SU-DHL-6 (cell line): ENCODE data around the gene ZRSR2.

Experiments
- H2AFZ ChIP-seq: fragments of 200-600 bp; sonication (generic); 2 replicates; pipeline ENCODE4 v1.6.1; 2014; ENCODE audit warnings: low read depth, mild to moderate bottlenecking, moderate library complexity, mixed read lengths, antibody characterized with exemption, low read length; ENCODE audit not compliant: severe bottlenecking
- H3F3A ChIP-seq: fragments of 200-600 bp; shearing (Covaris generic); 2 replicates; pipeline ENCODE4 v1.6.0; 2016; ENCODE audit warnings: antibody characterized with exemption, mild to moderate bottlenecking; ENCODE audit not compliant: insufficient read depth
- H3K27ac ChIP-seq: fragments of 200-600 bp; sonication (generic); 2 replicates; pipeline ENCODE4 v1.5.1; 2016; ENCODE audit warnings: low read depth, mild to moderate bottlenecking, low read length, moderate library complexity, mixed read lengths
- H3K27me3 ChIP-seq: fragments of 200-600 bp; sonication (generic), shearing (Covaris generic); 2 replicates; pipeline ENCODE4 v1.6.0; 2014; ENCODE audit warnings: mild to moderate bottlenecking, low read length
- H3K36me3 ChIP-seq: fragments of 200-600 bp; sonication (generic); 2 replicates; pipeline ENCODE4 v1.6.1; 2014; ENCODE audit warnings: mild to moderate bottlenecking, low read length, mixed read lengths
- H3K4me2 ChIP-seq: fragments of 300-600, 200-600 bp; shearing (Covaris generic), sonication (generic); 2 replicates; pipeline ENCODE4 v1.6.0; 2014; ENCODE audit warnings: low read length, low read depth, mild to moderate bottlenecking; ENCODE audit not compliant: poor library complexity, severe bottlenecking
- H3K4me3 ChIP-seq: fragments of 200-600 bp; sonication (generic); 2 replicates; pipeline ENCODE4 v1.5.1; 2014; ENCODE audit warnings: antibody characterized with exemption, low read length, mild to moderate bottlenecking, mixed read lengths; ENCODE audit not compliant: insufficient read depth, poor library complexity, severe bottlenecking
- H3K79me2 ChIP-seq: fragments of 200-600 bp; sonication (generic); 2 replicates; pipeline ENCODE4 v1.6.1; 2014; ENCODE audit warnings: mild to moderate bottlenecking, low read length, moderate library complexity; ENCODE audit not compliant: insufficient read depth
- H3K9ac ChIP-seq: fragments of 200-600 bp; sonication (generic); 2 replicates; pipeline ENCODE4 v1.7.0; 2014; ENCODE audit warnings: mild to moderate bottlenecking, low read length
- H3K9me2 ChIP-seq: fragments of 200-600 bp; sonication (generic); replicated peaks from 2 replicates; pipeline ENCODE4 v1.6.1; 2014; ENCODE audit warnings: low read length; ENCODE audit not compliant: insufficient read depth
- H3K9me3 ChIP-seq: fragments of 200-600 bp; sonication (generic); 2 replicates; pipeline ENCODE4 v1.6.1; 2014; ENCODE audit warnings: low read length, mixed read lengths; ENCODE audit not compliant: insufficient read depth
- H4K20me1 ChIP-seq: fragments of 200-600 bp; sonication (generic); 2 replicates; pipeline ENCODE4 v1.6.1; 2014; ENCODE audit warnings: low read depth, mild to moderate bottlenecking, antibody characterized with exemption, low read length, moderate library complexity, mixed read lengths
- EZH2phosphoT487 ChIP-seq: fragments of 200-600 bp; sonication (generic), shearing (Covaris generic); conservative IDR thresholded peaks from 2 replicates; pipeline ENCODE4 v1.6.1; 2018; ENCODE audit warnings: mild to moderate bottlenecking, antibody characterized with exemption, low read length, moderate library complexity, mixed read lengths
- TF ChIP-seq, protein P1 (sequence below): fragments of 200-600 bp; sonication (generic); IDR thresholded peaks from one replicate; pipeline ENCODE4 v1.5.1; 2017; ENCODE audit warnings: antibody characterized with exemption, mild to moderate bottlenecking, low read length, moderate library complexity; ENCODE audit not compliant: insufficient read depth, poor library complexity, severe bottlenecking

The ZRSR2 gene

DNA sequence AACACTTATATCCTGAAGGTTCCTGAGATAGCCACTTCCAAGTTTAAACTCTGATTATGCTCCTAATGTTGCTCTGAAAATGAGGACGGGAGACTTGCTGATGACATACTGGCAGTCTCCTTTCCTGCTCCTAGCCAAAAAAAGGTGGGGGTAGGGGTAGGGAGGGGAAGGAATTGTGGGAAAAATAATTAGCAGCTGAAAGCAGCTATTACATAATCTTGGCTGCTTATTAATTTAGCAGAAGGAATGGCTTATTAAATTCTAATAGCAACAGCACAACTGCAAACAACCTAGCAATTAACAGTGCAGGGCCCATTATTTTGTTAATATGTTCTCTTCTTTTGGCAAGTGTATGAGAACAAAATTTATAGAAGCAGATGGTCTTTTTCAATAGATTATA lies 66.4 kb downstream of the ZRSR2 start:
- Histone ChIP-seq H3K9me2 (no peaks in the 10 kb centered on the region), H3K79me2 (peaks cover 20% of the 10 kb centered on the region), H3K27me3 (no peaks in the 10 kb centered on the region), H3K36me3 (0 out of 2 replicates have a peak, but pooled peaks cover under 1% of the 10 kb centered on the region), H2AFZ (peak overlapping the region; percentile 99), H3K4me2 (peak overlapping the region; percentile 98), H3K9me3 (no peaks in the 10 kb centered on the region), H4K20me1 (no peaks in the 10 kb centered on the region), H3K27ac (peak overlapping the region; percentile 95), H3F3A (peaks cover 15% of the 10 kb centered on the region), H3K9ac (peak overlapping the region; percentile 92), H3K4me3 (peak overlapping the region; percentile 55)
- TF ChIP-seq EZH2phosphoT487, result no peak
- TF ChIP-seq, protein P1, sequence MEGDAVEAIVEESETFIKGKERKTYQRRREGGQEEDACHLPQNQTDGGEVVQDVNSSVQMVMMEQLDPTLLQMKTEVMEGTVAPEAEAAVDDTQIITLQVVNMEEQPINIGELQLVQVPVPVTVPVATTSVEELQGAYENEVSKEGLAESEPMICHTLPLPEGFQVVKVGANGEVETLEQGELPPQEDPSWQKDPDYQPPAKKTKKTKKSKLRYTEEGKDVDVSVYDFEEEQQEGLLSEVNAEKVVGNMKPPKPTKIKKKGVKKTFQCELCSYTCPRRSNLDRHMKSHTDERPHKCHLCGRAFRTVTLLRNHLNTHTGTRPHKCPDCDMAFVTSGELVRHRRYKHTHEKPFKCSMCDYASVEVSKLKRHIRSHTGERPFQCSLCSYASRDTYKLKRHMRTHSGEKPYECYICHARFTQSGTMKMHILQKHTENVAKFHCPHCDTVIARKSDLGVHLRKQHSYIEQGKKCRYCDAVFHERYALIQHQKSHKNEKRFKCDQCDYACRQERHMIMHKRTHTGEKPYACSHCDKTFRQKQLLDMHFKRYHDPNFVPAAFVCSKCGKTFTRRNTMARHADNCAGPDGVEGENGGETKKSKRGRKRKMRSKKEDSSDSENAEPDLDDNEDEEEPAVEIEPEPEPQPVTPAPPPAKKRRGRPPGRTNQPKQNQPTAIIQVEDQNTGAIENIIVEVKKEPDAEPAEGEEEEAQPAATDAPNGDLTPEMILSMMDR, result no peak

DNA sequence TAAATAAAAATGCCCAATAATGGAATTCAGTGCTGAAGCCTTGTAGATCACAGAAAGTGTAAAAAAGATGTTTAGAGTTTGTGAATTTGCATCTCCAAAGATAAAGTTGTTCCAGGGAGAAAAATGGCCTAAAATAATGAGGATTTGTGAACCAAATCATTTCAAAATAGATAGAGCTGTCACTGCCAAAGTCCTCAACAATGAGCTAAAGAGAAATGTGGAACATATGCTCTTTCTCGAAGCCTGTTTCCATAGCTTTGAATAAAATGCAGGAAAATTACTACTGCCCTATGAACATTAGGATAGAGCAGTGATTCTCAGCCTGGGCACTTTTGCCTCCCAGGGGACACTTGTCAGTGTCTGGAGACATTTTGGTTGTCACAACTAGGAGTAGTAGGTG lies 67.8 kb downstream of the ZRSR2 start:
- Histone ChIP-seq H3K9ac (no peak overlapping the region), H3K36me3 (no peaks in the 10 kb centered on the region), H3K79me2 (peaks cover 11% of the 10 kb centered on the region), H3K4me2 (no peak overlapping the region), H3K9me2 (no peaks in the 10 kb centered on the region), H3K27me3 (no peaks in the 10 kb centered on the region), H3K9me3 (no peaks in the 10 kb centered on the region), H3K27ac (no peak overlapping the region), H3F3A (peaks cover 15% of the 10 kb centered on the region), H3K4me3 (no peak overlapping the region), H2AFZ (no peak overlapping the region), H4K20me1 (no peaks in the 10 kb centered on the region)
- TF ChIP-seq, protein P1, result no peak
- no peak for TF ChIP-seq EZH2phosphoT487

DNA sequence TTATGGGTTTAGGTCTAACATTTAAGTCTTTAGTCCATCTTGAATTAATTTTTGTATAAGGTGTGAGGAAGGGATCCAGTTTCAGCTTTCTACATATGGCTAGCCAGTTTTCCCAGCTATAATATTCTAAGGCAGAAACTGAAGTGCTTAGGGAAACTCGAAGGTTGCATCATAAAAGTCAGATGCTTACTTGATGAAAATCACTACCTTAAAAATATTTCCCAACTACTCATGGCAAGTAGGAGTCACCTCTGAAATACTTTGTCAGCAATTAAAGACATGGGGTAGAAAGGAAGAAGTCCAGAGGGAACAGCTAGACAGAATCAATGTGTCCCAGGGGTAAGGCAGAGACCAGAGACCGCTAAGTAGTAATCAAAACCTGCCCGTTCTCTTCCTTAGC lies 70.6 kb downstream of the ZRSR2 start:
- no peak overlapping the region for H2AFZ ChIP-seq
- no peaks in the 10 kb centered on the region for H3K9me2 ChIP-seq
- H3K4me3 ChIP-seq, result no peak overlapping the region
- no peaks in the 10 kb centered on the region for H3K27me3 ChIP-seq
- no peaks in the 10 kb centered on the region for H4K20me1 ChIP-seq
- H3K27ac ChIP-seq, result no peak overlapping the region
- H3F3A ChIP-seq, result peaks cover 5% of the 10 kb centered on the region; the same call in 1 of the 2 replicates
- no peaks in the 10 kb centered on the region for H3K9me3 ChIP-seq
- H3K4me2 ChIP-seq, result no peak overlapping the region
- no peaks in the 10 kb centered on the region for H3K36me3 ChIP-seq
- H3K9ac ChIP-seq, result no peak overlapping the region
- H3K79me2 ChIP-seq, result no peaks in the 10 kb centered on the region
- TF ChIP-seq, protein P1, result no peak
- no peak for TF ChIP-seq EZH2phosphoT487
